HEK293 (cell line): ENCODE data around the gene SLC5A11.

ENCODE experiments used
- CTCF ChIA-PET: fragments of 350-600 bp; formaldehyde crosslinking; extraction: SDS; loops from one replicate; lab custom pipeline; 2021; ENCODE audit warnings: antibody characterized with exemption; lab: Yijun Ruan, JAX
- POLR2A ChIA-PET: fragments of 300-600 bp; formaldehyde crosslinking; extraction: SDS; loops from one replicate; lab custom pipeline; 2020; ENCODE audit warnings: antibody characterized with exemption, inconsistent platforms; lab: Yijun Ruan, JAX
- H3K27ac ChIP-seq: fragments of 200-500 bp; sonication (Bioruptor generic); 2 replicates; pipeline ENCODE4 v1.5.1; 2014; ENCODE audit warnings: low read depth, low read length, control low read depth, inconsistent platforms; ENCODE audit errors: extremely low read depth
- H3K36me3 ChIP-seq, 2 experiments: fragments of 200-500 bp in 1 of 2; sonication (Bioruptor generic) in 1 of 2; 1 replicate in 1 of 2; 2 replicates in 1 of 2; pipeline ENCODE4 v1.5.1; 2014 to 2017; ENCODE audit warnings: inconsistent platforms in 2 of 2, low read length in 2 of 2; ENCODE audit not compliant: control insufficient read depth in 2 of 2, insufficient read depth in 1 of 2
- H3K4me1 ChIP-seq: fragments of 200-500 bp; sonication (Bioruptor generic); 2 replicates; pipeline ENCODE4 v1.5.1; 2014; ENCODE audit warnings: mild to moderate bottlenecking, low read length, inconsistent platforms; ENCODE audit not compliant: control insufficient read depth, insufficient read depth
- H3K4me3 ChIP-seq: 2 replicates; pipeline ENCODE4 v1.5.1; 2011; ENCODE audit warnings: low read depth, mild to moderate bottlenecking, control low read depth, low read length, moderate library complexity
- H3K9me3 ChIP-seq: fragments of 200-500 bp; sonication (Bioruptor generic); 2 replicates; pipeline ENCODE4 v1.5.1; 2014; ENCODE audit warnings: low read depth, low read length, inconsistent platforms; ENCODE audit not compliant: control insufficient read depth, insufficient read depth
- GLI2 ChIP-seq: fragments of 450-650 bp; formaldehyde crosslinking; IDR thresholded peaks from 2 replicates; pipeline ENCODE4; 2017; ENCODE audit warnings: missing biosample characterization, missing genetic modification characterization, low read depth, borderline replicate concordance
- IKZF3 ChIP-seq: fragments of 450-650 bp; IDR thresholded peaks from 2 replicates; pipeline ENCODE4 v1.5.0; 2018; ENCODE audit warnings: missing biosample characterization, mild to moderate bottlenecking, missing genetic modification characterization, moderate library complexity
- ZBTB10 ChIP-seq: fragments of 450-650 bp; formaldehyde crosslinking; IDR thresholded peaks from 2 replicates; pipeline ENCODE4 v1.5.1; 2016; ENCODE audit warnings: missing biosample characterization, missing genetic modification characterization
- ZBTB48 ChIP-seq: fragments of 450-650 bp; formaldehyde crosslinking; IDR thresholded peaks from 2 replicates; pipeline ENCODE4 v1.5.1; 2016; ENCODE audit warnings: missing biosample characterization, missing genetic modification characterization
- ZEB2 ChIP-seq: fragments of 450-650 bp; formaldehyde crosslinking; IDR thresholded peaks from 2 replicates; pipeline ENCODE4 v1.5.1; 2016; ENCODE audit warnings: missing biosample characterization, missing genetic modification characterization
- ZIC2 ChIP-seq: fragments of 450-650 bp; formaldehyde crosslinking; IDR thresholded peaks from 2 replicates; pipeline ENCODE4 v1.5.1; 2016; ENCODE audit warnings: missing biosample characterization, missing genetic modification characterization
- ZNF133 ChIP-seq: fragments of 450-650 bp; formaldehyde crosslinking; IDR thresholded peaks from 2 replicates; pipeline ENCODE4 v1.5.1; 2016; ENCODE audit warnings: missing biosample characterization, missing genetic modification characterization
- ZNF366 ChIP-seq: fragments of 450-650 bp; formaldehyde crosslinking; conservative IDR thresholded peaks from 2 replicates; pipeline ENCODE4 v1.5.1; 2016; ENCODE audit warnings: missing biosample characterization, missing genetic modification characterization
- ZNF561 ChIP-seq: fragments of 450-650 bp; IDR thresholded peaks from 2 replicates; pipeline ENCODE4 v1.5.1; 2018; ENCODE audit warnings: missing biosample characterization, missing genetic modification characterization, borderline replicate concordance
- ZNF626 ChIP-seq: fragments of 450-650 bp; sonication (Bioruptor Pico); formaldehyde crosslinking; IDR thresholded peaks from 2 replicates; pipeline ENCODE4 v1.5.1; 2018; ENCODE audit warnings: missing biosample characterization, missing genetic modification characterization, inconsistent platforms
- ZNF837 ChIP-seq: fragments of 450-650 bp; formaldehyde crosslinking; IDR thresholded peaks from 2 replicates; pipeline ENCODE4 v1.5.1; 2016; ENCODE audit warnings: missing biosample characterization, missing genetic modification characterization
- TF ChIP-seq, protein P1 (sequence below): fragments of 450-650 bp; formaldehyde crosslinking; IDR thresholded peaks from 2 replicates; pipeline ENCODE4 v1.5.1; 2016; ENCODE audit warnings: missing biosample characterization, missing genetic modification characterization
- TF ChIP-seq, protein P2 (sequence below): fragments of 450-650 bp; formaldehyde crosslinking; IDR thresholded peaks from 2 replicates; pipeline ENCODE4 v1.5.1; 2016; ENCODE audit warnings: missing biosample characterization, missing genetic modification characterization, borderline replicate concordance
- TF ChIP-seq, protein P3 (sequence below): fragments of 450-650 bp; formaldehyde crosslinking; IDR thresholded peaks from 2 replicates; pipeline ENCODE4 v1.5.1; 2016; ENCODE audit warnings: missing biosample characterization, missing genetic modification characterization
- TF ChIP-seq, protein P4 (sequence below): fragments of 450-650 bp; formaldehyde crosslinking; IDR thresholded peaks from 2 replicates; pipeline ENCODE4 v1.5.1; 2016; ENCODE audit warnings: missing biosample characterization, missing genetic modification characterization

The SLC5A11 gene

DNA sequence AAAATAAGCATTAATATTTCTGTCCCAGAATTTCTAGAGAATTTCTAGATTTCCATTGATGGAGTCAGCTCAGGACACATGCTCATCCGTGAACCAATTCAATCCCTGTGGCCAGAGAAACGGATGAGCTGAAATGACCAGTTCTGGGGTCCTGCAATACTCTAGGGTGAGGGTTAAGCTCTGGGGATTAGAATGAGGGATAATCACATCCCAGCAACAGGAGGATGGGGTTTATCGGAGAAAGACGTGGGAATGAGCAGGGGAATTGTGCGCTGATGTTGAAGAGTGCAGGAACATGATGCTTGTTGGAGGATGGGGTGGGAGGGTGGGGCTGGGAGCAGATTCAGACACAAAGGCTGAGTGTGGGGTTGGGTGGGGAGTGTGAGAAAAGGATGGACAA, 64.1 kb downstream of the SLC5A11 start:
- TF ChIP-seq ZNF133, result no peak
- TF ChIP-seq ZBTB48 (tag by site-specific recombination), result no peak
- no peak for TF ChIP-seq ZNF837 (tag by site-specific recombination)
- TF ChIP-seq, protein P1, sequence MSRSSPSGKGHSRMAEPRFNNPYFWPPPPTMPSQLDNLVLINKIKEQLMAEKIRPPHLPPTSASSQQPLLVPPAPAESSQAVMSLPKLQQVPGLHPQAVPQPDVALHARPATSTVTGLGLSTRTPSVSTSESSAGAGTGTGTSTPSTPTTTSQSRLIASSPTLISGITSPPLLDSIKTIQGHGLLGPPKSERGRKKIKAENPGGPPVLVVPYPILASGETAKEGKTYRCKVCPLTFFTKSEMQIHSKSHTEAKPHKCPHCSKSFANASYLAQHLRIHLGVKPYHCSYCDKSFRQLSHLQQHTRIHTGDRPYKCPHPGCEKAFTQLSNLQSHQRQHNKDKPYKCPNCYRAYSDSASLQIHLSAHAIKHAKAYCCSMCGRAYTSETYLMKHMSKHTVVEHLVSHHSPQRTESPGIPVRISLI (tag by site-specific recombination), result no peak
- no peak for TF ChIP-seq ZNF626 (tag by site-specific recombination)
- no peak for TF ChIP-seq ZNF366 (tag by site-specific recombination)
- Histone ChIP-seq H3K4me1 (no peaks in the 10 kb centered on the region), H3K27ac (no peak overlapping the region), H3K36me3 (no peaks in the 10 kb centered on the region), H3K9me3 (no peaks in the 10 kb centered on the region), H3K4me3 (no peak overlapping the region)
- POLR2A ChIA-PET, result interaction anchor here (0.7 to 0.8 kb wide), 2 partner anchors 18 to 280 kb away, joined by 3 to 5 read pairs; no protein-coding TSS in a partner anchor
- CTCF ChIA-PET, result interaction anchor here (1.2 to 1.5 kb wide), 2 partner anchors 10 to 108 kb away, joined by 3 read pairs; no protein-coding TSS in a partner anchor

DNA sequence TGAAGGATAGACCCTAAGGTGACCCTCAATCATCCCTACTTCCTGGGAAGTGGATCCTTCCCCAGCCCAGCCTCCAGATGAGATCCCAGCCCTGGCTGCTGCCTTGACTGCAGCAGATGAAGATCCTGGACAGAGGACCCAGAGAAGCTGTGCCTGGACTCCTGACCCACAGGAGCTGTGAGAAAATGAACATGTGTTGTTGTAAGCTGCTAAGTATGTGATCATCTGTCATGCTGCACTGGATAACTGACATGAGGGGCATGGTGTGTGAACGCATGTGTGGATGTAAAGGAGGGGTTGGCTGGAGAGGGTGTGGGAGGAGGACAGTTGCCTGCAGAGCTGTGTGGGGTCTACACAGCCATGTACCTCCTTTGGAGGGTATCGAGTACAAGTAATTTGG, 69.3 kb downstream of the SLC5A11 start:
- CTCF ChIA-PET, result no interaction called here
- peaks cover 0 to 22% of the 10 kb centered on the region in 2 experiments; a peak in 2 of 3 replicates for H3K36me3 ChIP-seq
- H3K27ac ChIP-seq, result no peak overlapping the region
- no peaks in the 10 kb centered on the region for H3K9me3 ChIP-seq
- H3K4me1 ChIP-seq, result no peaks in the 10 kb centered on the region
- POLR2A ChIA-PET, result no interaction called here
- H3K4me3 ChIP-seq, result no peak overlapping the region
- TF ChIP-seq, protein P2, sequence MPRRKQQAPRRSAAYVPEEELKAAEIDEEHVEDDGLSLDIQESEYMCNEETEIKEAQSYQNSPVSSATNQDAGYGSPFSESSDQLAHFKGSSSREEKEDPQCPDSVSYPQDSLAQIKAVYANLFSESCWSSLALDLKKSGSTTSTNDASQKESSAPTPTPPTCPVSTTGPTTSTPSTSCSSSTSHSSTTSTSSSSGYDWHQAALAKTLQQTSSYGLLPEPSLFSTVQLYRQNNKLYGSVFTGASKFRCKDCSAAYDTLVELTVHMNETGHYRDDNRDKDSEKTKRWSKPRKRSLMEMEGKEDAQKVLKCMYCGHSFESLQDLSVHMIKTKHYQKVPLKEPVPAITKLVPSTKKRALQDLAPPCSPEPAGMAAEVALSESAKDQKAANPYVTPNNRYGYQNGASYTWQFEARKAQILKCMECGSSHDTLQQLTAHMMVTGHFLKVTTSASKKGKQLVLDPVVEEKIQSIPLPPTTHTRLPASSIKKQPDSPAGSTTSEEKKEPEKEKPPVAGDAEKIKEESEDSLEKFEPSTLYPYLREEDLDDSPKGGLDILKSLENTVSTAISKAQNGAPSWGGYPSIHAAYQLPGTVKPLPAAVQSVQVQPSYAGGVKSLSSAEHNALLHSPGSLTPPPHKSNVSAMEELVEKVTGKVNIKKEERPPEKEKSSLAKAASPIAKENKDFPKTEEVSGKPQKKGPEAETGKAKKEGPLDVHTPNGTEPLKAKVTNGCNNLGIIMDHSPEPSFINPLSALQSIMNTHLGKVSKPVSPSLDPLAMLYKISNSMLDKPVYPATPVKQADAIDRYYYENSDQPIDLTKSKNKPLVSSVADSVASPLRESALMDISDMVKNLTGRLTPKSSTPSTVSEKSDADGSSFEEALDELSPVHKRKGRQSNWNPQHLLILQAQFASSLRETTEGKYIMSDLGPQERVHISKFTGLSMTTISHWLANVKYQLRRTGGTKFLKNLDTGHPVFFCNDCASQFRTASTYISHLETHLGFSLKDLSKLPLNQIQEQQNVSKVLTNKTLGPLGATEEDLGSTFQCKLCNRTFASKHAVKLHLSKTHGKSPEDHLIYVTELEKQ, result no peak
- TF ChIP-seq, protein P3, sequence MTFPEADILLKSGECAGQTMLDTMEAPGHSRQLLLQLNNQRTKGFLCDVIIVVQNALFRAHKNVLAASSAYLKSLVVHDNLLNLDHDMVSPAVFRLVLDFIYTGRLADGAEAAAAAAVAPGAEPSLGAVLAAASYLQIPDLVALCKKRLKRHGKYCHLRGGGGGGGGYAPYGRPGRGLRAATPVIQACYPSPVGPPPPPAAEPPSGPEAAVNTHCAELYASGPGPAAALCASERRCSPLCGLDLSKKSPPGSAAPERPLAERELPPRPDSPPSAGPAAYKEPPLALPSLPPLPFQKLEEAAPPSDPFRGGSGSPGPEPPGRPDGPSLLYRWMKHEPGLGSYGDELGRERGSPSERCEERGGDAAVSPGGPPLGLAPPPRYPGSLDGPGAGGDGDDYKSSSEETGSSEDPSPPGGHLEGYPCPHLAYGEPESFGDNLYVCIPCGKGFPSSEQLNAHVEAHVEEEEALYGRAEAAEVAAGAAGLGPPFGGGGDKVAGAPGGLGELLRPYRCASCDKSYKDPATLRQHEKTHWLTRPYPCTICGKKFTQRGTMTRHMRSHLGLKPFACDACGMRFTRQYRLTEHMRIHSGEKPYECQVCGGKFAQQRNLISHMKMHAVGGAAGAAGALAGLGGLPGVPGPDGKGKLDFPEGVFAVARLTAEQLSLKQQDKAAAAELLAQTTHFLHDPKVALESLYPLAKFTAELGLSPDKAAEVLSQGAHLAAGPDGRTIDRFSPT (tag by site-specific recombination), result no peak
- no peak for TF ChIP-seq IKZF3 (tag by site-specific recombination)
- TF ChIP-seq ZEB2, result no peak

- H3K4me1 ChIP-seq, result no peaks in the 10 kb centered on the region
- H3K9me3 ChIP-seq, result no peaks in the 10 kb centered on the region
- CTCF ChIA-PET, result interaction anchor here (0.6 to 1.1 kb wide), 3 partner anchors 9 to 83 kb away, joined by 3 to 6 read pairs (median 4); no protein-coding TSS in a partner anchor
- H3K4me3 ChIP-seq, result no peak overlapping the region
- peaks cover 0 to 27% of the 10 kb centered on the region in 2 experiments; a peak in 2 of 3 replicates for H3K36me3 ChIP-seq
- no peak overlapping the region for H3K27ac ChIP-seq
- no peak for TF ChIP-seq ZIC2 (tag by site-specific recombination)
- TF ChIP-seq ZBTB10 (tag by site-specific recombination), result no peak
- TF ChIP-seq, protein P4, sequence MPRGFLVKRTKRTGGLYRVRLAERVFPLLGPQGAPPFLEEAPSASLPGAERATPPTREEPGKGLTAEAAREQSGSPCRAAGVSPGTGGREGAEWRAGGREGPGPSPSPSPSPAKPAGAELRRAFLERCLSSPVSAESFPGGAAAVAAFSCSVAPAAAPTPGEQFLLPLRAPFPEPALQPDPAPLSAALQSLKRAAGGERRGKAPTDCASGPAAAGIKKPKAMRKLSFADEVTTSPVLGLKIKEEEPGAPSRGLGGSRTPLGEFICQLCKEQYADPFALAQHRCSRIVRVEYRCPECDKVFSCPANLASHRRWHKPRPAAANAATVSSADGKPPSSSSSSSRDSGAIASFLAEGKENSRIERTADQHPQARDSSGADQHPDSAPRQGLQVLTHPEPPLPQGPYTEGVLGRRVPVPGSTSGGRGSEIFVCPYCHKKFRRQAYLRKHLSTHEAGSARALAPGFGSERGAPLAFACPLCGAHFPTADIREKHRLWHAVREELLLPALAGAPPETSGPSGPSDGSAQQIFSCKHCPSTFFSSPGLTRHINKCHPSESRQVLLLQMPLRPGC (tag by site-specific recombination), result no peak
- TF ChIP-seq GLI2, result no peak
- no peak for TF ChIP-seq ZNF561 (tag by site-specific recombination)
- TF ChIP-seq, all 188 proteins: peak for 0
- POLR2A ChIA-PET, result no interaction called here
These were observed 69.8 kb downstream of the SLC5A11 start for GRCh38 chr16:24915576-24915975.
